H1 (cell line): ENCODE data around the gene ARHGEF7. TPM values are rescaled to one million over a fixed set of nuclear protein-coding genes. Genes with fewer than 3 reads are reported as not detected.

Experiments used
- CTCF ChIA-PET: fragments of 300-600 bp; sonication (Branson Sonifier 250); formaldehyde crosslinking; loops from one replicate; lab custom pipeline; 2021; ENCODE audit not compliant: partially characterized antibody; lab: Charles Lee
- POLR2A ChIA-PET: fragments of 300-600 bp; sonication (Branson Sonifier 250); formaldehyde crosslinking; loops from one replicate; lab custom pipeline; 2021; ENCODE audit warnings: inconsistent platforms; ENCODE audit not compliant: partially characterized antibody; lab: Charles Lee
- DNase-seq, 2 experiments: peaks; one replicate each; pipeline versions ENCODE4 v3.0.0 to v3.0.0-alpha.2; 2010 to 2022; ENCODE audit warnings: low spot score in 2 of 2, low read depth in 1 of 2, mixed read lengths in 1 of 2
- FAIRE-seq: peaks from 2 replicates; lab custom pipeline; 2011; peaks lifted over from hg19 to GRCh38; lab: Jason Lieb, UNC
- H2AFZ ChIP-seq: 2 replicates; pipeline ENCODE4 v1.8.1; 2012; ENCODE audit warnings: low read length, inconsistent platforms
- H2AK5ac ChIP-seq: 2 replicates; pipeline ENCODE4 v1.6.1; 2013; ENCODE audit warnings: low read depth, low read length
- H2BK120ac ChIP-seq: replicated peaks from 2 replicates; pipeline ENCODE3; 2013; ENCODE audit warnings: low read depth, low read length, inconsistent platforms
- H2BK12ac ChIP-seq: 2 replicates; pipeline ENCODE4 v1.6.1; 2013; ENCODE audit warnings: low read depth, low read length
- H2BK15ac ChIP-seq: 2 replicates; pipeline ENCODE4 v1.6.1; 2013; ENCODE audit warnings: low read length
- H2BK20ac ChIP-seq: 2 replicates; pipeline ENCODE4 v1.6.1; 2013; ENCODE audit warnings: low read length
- H2BK5ac ChIP-seq: 2 replicates; pipeline ENCODE4 v1.6.1; 2013; ENCODE audit warnings: low read depth, low read length
- H3K14ac ChIP-seq: 2 replicates; pipeline ENCODE4 v1.6.1; 2013; ENCODE audit warnings: inconsistent platforms; ENCODE audit not compliant: insufficient read length
- H3K18ac ChIP-seq: 2 replicates; pipeline ENCODE4 v1.6.1; 2013; ENCODE audit warnings: low read length; ENCODE audit errors: extremely low read depth
- H3K23ac ChIP-seq: 2 replicates; pipeline ENCODE4 v1.6.1; 2013; ENCODE audit warnings: inconsistent platforms; ENCODE audit not compliant: insufficient read length
- H3K23me2 ChIP-seq: 2 replicates; pipeline ENCODE4 v1.6.1; 2013; ENCODE audit warnings: low read depth, low read length
- H3K27ac ChIP-seq: 2 replicates; pipeline ENCODE4 v1.6.1; 2011; ENCODE audit warnings: low read depth, low read length, inconsistent platforms
- H3K27me3 ChIP-seq, 4 experiments: replicated peaks in 1 of 4; 1 replicate in 1 of 4; 2 replicates in 3 of 4; pipeline versions ENCODE4 v1.6.1 to v1.8.1; 2011 to 2013; ENCODE audit warnings: low read length in 3 of 4, mild to moderate bottlenecking in 3 of 4, inconsistent platforms in 2 of 4, mixed read lengths in 2 of 4, moderate library complexity in 1 of 4; ENCODE audit not compliant: control insufficient read depth in 3 of 4, insufficient read depth in 3 of 4; ENCODE audit errors: extremely low read depth in 1 of 4
- H3K36me3 ChIP-seq, 4 experiments: 2 replicates each; pipeline versions ENCODE4 v1.6.1 to v1.8.1; 2011 to 2013; ENCODE audit warnings: mild to moderate bottlenecking in 4 of 4, low read length in 3 of 4, moderate library complexity in 2 of 4, control low read depth in 1 of 4, inconsistent platforms in 1 of 4; ENCODE audit not compliant: insufficient read depth in 4 of 4, control insufficient read depth in 2 of 4
- H3K4ac ChIP-seq: replicated peaks from 2 replicates; pipeline ENCODE3; 2013; ENCODE audit warnings: low read length, low read depth, mixed read lengths, inconsistent platforms; ENCODE audit not compliant: insufficient read length
- H3K4me1 ChIP-seq, 4 experiments: replicated peaks in 1 of 4; 1 replicate in 1 of 4; 2 replicates in 3 of 4; pipeline versions ENCODE4 v1.6.1 to v1.8.1; 2011 to 2013; ENCODE audit warnings: low read length in 3 of 4, inconsistent platforms in 2 of 4, mixed read lengths in 1 of 4; ENCODE audit not compliant: insufficient read depth in 4 of 4, control insufficient read depth in 3 of 4
- H3K4me2 ChIP-seq, 2 experiments: 2 replicates each; pipeline versions ENCODE4 v1.6.1 to v1.8.1; 2011 to 2013; ENCODE audit warnings: low read depth in 2 of 2, low read length in 2 of 2, control low read depth in 1 of 2, inconsistent platforms in 1 of 2, mild to moderate bottlenecking in 1 of 2; ENCODE audit not compliant: insufficient read depth in 1 of 2
- H3K4me3 ChIP-seq, 4 experiments: fragments of 200-600, 300-600 bp in 1 of 4; sonication (generic), shearing (Covaris generic), sonication (Bioruptor Twin) in 1 of 4; 2 replicates each; pipeline versions ENCODE4 v1.5.1 to v1.8.1; 2011 to 2016; ENCODE audit warnings: low read length in 4 of 4, low read depth in 3 of 4, control low read depth in 2 of 4, inconsistent platforms in 2 of 4, mild to moderate bottlenecking in 2 of 4, mixed read lengths in 1 of 4, moderate library complexity in 1 of 4; ENCODE audit not compliant: insufficient read depth in 2 of 4; ENCODE audit errors: extremely low read depth in 1 of 4
- H3K56ac ChIP-seq: replicated peaks from 2 replicates; pipeline ENCODE3; 2013; ENCODE audit warnings: low read depth, mild to moderate bottlenecking, mixed read lengths, low read length, inconsistent platforms; ENCODE audit not compliant: insufficient read length
- H3K79me1 ChIP-seq: 2 replicates; pipeline ENCODE4 v1.6.1; 2013; ENCODE audit warnings: low read depth, low read length, control low read depth
- H3K79me2 ChIP-seq, 2 experiments: 2 replicates each; pipeline versions ENCODE4 v1.6.1 to v1.8.1; 2012 to 2013; ENCODE audit warnings: low read length in 2 of 2, mild to moderate bottlenecking in 2 of 2, inconsistent platforms in 1 of 2; ENCODE audit not compliant: insufficient read depth in 2 of 2, control insufficient read depth in 1 of 2
- H3K9ac ChIP-seq, 4 experiments: replicated peaks in 1 of 4; 1 replicate in 1 of 4; 2 replicates in 3 of 4; pipeline versions ENCODE4 v1.6.1 to v1.8.1; 2011 to 2013; ENCODE audit warnings: low read depth in 3 of 4, low read length in 3 of 4, control low read depth in 2 of 4, mild to moderate bottlenecking in 2 of 4, moderate library complexity in 2 of 4, inconsistent platforms in 1 of 4; ENCODE audit errors: extremely low read depth in 1 of 4
- H3K9me3 ChIP-seq, 2 experiments: 2 replicates each; pipeline versions ENCODE4 v1.6.1 to v1.8.1; 2012 to 2013; ENCODE audit warnings: mild to moderate bottlenecking in 2 of 2, moderate library complexity in 2 of 2, control low read depth in 1 of 2, inconsistent platforms in 1 of 2, low read depth in 1 of 2, low read length in 1 of 2, mixed read lengths in 1 of 2; ENCODE audit not compliant: insufficient read depth in 2 of 2
- H4K20me1 ChIP-seq, 2 experiments: replicated peaks in 1 of 2; 2 replicates each; pipeline versions ENCODE3 to v1.8.1; 2011 to 2013; ENCODE audit warnings: inconsistent platforms in 2 of 2, low read length in 2 of 2, mild to moderate bottlenecking in 1 of 2; ENCODE audit not compliant: insufficient read depth in 2 of 2, control insufficient read depth in 1 of 2
- H4K5ac ChIP-seq: 2 replicates; pipeline ENCODE4 v1.6.1; 2013; ENCODE audit warnings: low read length, low read depth, mixed read lengths, inconsistent platforms; ENCODE audit not compliant: insufficient read length
- H4K8ac ChIP-seq: 2 replicates; pipeline ENCODE4 v1.8.0; 2013; ENCODE audit warnings: mild to moderate bottlenecking, moderate library complexity, low read length, inconsistent platforms; ENCODE audit not compliant: insufficient read depth; ENCODE audit errors: extremely low read depth
- H4K91ac ChIP-seq: replicated peaks from 2 replicates; pipeline ENCODE3; 2013; ENCODE audit warnings: low read length, mixed read lengths, inconsistent platforms; ENCODE audit not compliant: insufficient read length
- MAFK ChIP-seq: IDR thresholded peaks from 2 replicates; pipeline ENCODE4 v1.6.1; 2012; ENCODE audit warnings: low read depth, mild to moderate bottlenecking, improper control_type of control experiment, low read length
- NANOG ChIP-seq: IDR thresholded peaks from 2 replicates; pipeline ENCODE4 v1.6.1; 2011; ENCODE audit warnings: low read length, low read depth, mild to moderate bottlenecking, inconsistent platforms; ENCODE audit not compliant: insufficient read depth, poor library complexity, severe bottlenecking
- WGBS, 2 experiments: shearing (Covaris generic) in 1 of 2; methylation state at CpG; one replicate each; pipeline versions ENCODE4 v1.1.6 to v1.1.7; 2013 to 2015; ENCODE audit warnings: low lambda C conversion rate in 2 of 2, mixed read lengths in 2 of 2, inconsistent platforms in 1 of 2, low coverage in 1 of 2, missing lambda C conversion rate in 1 of 2; ENCODE audit not compliant: insufficient replicate concordance in 2 of 2, insufficient coverage in 1 of 2, insufficient read length in 1 of 2; ENCODE audit errors: extremely low coverage in 1 of 2, missing lambda C conversion rate in 1 of 2; 5-methylcytosine and 5-hydroxymethylcytosine counted together
- polyA plus RNA-seq, 7 experiments: library from polyadenylated mRNA; depleted of rRNA in 3 of 7; stranded (reverse) in 5 of 7; unstranded in 2 of 7; fragments of >200 nt in 5 of 7; fragments of 200-250 nt in 2 of 7; gene quantifications; 1 replicate in 5 of 7; 2 replicates in 1 of 7; 4 replicates in 1 of 7; pipeline versions ENCODE4 v1.2.1 to v1.2.3, GENCODE V29; 2011 to 2013; ENCODE audit warnings: missing spikeins in 2 of 7, mixed read lengths in 2 of 7
- total RNA-seq: library from RNA; stranded (reverse); fragmentation: NEBNext Ultra II Directional; extraction: Animal tissue kit (Norgen Biotek cat#: 25700); gene quantifications from 2 replicates; pipeline ENCODE4 v1.2.1, GENCODE V29; 2021

Gene ARHGEF7
- total and polyA plus RNA-seq, 2 of the 8 experiments (the other 6 are each of a cell fraction or from before 2014, with no cell fraction given) = 26.2 to 56.5 TPM

DNA sequence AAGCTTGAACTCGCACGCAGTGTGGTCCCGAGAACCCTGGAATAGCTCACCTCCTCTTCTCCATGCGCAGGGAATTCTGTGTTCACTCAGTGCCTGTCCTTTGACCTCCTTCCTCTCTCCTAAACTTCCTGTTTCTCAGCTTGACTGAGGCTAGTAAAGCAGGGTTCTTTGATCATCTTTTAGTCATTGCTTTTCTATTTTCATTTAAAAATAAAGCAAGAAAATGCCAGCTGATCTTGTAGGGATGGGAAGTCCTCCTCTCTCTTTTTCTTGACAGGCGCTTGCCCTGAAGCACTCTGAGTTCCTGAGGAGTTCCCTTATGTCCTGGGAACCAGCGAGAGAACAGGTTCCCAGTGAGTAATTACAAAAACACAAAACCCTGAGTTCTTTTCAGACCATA is 62.8 kb downstream of the ARHGEF7 start:
- no peak overlapping the region for H3K4me3 ChIP-seq
- DNase-seq = no peak
- H4K5ac ChIP-seq = no peak overlapping the region
- no peak overlapping the region for H2AFZ ChIP-seq
- no peak overlapping the region for H4K91ac ChIP-seq
- H3K9me3 ChIP-seq = no peaks in the 10 kb centered on the region
- no peak overlapping the region for H3K18ac ChIP-seq
- H4K8ac ChIP-seq = no peak overlapping the region
- H2BK5ac ChIP-seq = no peak overlapping the region
- no peak for TF ChIP-seq NANOG
- TF ChIP-seq MAFK = no peak
- H3K4me2 ChIP-seq = no peak overlapping the region
- H3K4ac ChIP-seq = no peak overlapping the region
- CTCF ChIA-PET = interaction anchor here (0.8 to 1.6 kb wide), 4 partner anchors 19 to 233 kb away, joined by 3 to 4 read pairs (median 3); no protein-coding TSS in a partner anchor
- WGBS, 2 experiments = 98% methylated on average over 6 of the region's 6 CpGs; no CpG with 5 or more reads in 1 of the 2 experiments
- H2BK120ac ChIP-seq = no peak overlapping the region
- H3K23me2 ChIP-seq = no peaks in the 10 kb centered on the region
- H2BK12ac ChIP-seq = no peak overlapping the region
- no peak overlapping the region for H3K56ac ChIP-seq
- H4K20me1 ChIP-seq = peaks cover 23 to 40% of the 10 kb centered on the region in 2 experiments
- no peak overlapping the region for H2BK20ac ChIP-seq
- no peak overlapping the region for H3K23ac ChIP-seq
- H3K27ac ChIP-seq = no peak overlapping the region
- H3K14ac ChIP-seq = no peak overlapping the region
- H3K79me2 ChIP-seq = peaks cover 3 to 95% of the 10 kb centered on the region in 2 experiments
- no peaks in the 10 kb centered on the region for H3K27me3 ChIP-seq
- peaks cover 0 to 4% (median 1%) of the 10 kb centered on the region in 4 experiments; a peak in 3 of 7 replicates for H3K4me1 ChIP-seq
- no peak overlapping the region for H2AK5ac ChIP-seq
- H3K9ac ChIP-seq = no peak overlapping the region
- FAIRE-seq = no peak
- no peak overlapping the region for H2BK15ac ChIP-seq
- peaks cover 40% of the 10 kb centered on the region for H3K79me1 ChIP-seq
- POLR2A ChIA-PET = interaction anchor here (1.4 kb wide), 1 partner anchor 10 kb away, joined by 3 read pairs; no protein-coding TSS in a partner anchor
- no peaks in the 10 kb centered on the region; a peak in 1 of 8 replicates for H3K36me3 ChIP-seq
